Stimulated activated CD8-positive, alpha-beta memory T cell treated with anti-CD3 and anti-CD28 coated beads, Interleukin-2, amount 100 ng/mL, for 48 hours (primary cell): ENCODE results near the gene STEAP2.
"Not testable (repeated sequence)": the region's sequence is repeated elsewhere in the genome, so short reads cannot be mapped to it uniquely, and the experiment has no call there.

Experiments
- DNase-seq, 2 donors: peaks; one replicate each; pipeline ENCODE4 v3.0.0-alpha.2; 2020; ENCODE audit warnings: low read depth in 2 of 2

The STEAP2 gene

GRCh38 chr7:90211391-90212148 lies at the start of gene STEAP2:
STEAP2 (plus strand) TSS chr7:90211740; CDS start chr7:90225083, 13,343 bp downstream.
- DNase-seq = peak; percentile 13 to 28

- DNase-seq = no peak
These were observed 48.0 kb upstream of the STEAP2 start for GRCh38 chr7:90163534-90163933.

- no peak for DNase-seq
These were observed 45.8 kb upstream of the STEAP2 start for GRCh38 chr7:90165724-90166123.

- DNase-seq = no peak
These were observed 45.4 kb upstream of the STEAP2 start for GRCh38 chr7:90166153-90166552.

GRCh38 chr7:90167361-90167760 lies 44.2 kb upstream of the STEAP2 start:
- no peak for DNase-seq

- no peak for DNase-seq
These were observed 41.6 kb upstream of the STEAP2 start for GRCh38 chr7:90169891-90170290.

GRCh38 chr7:90172121-90172520 lies 39.4 kb upstream of the STEAP2 start:
- DNase-seq = no peak

- DNase-seq = no peak
These were observed 38.9 kb upstream of the STEAP2 start for GRCh38 chr7:90172624-90173023.

GRCh38 chr7:90173127-90173844 lies 38.3 kb upstream of the STEAP2 start:
- DNase-seq = no peak

- no peak for DNase-seq
These were observed 35.9 kb upstream of the STEAP2 start for GRCh38 chr7:90175667-90176066.

GRCh38 chr7:90176195-90176594 lies 35.3 kb upstream of the STEAP2 start:
- DNase-seq = no peak

- DNase-seq = no peak
These were observed 33.4 kb upstream of the STEAP2 start for GRCh38 chr7:90178166-90178565.

- no peak for DNase-seq
These were observed 32.8 kb upstream of the STEAP2 start for GRCh38 chr7:90178679-90179278.

GRCh38 chr7:90180011-90180585 lies 31.4 kb upstream of the STEAP2 start:
- DNase-seq = no peak

GRCh38 chr7:90180649-90181048 lies 30.9 kb upstream of the STEAP2 start:
- DNase-seq = no peak

- DNase-seq = no peak
These were observed 30.1 kb upstream of the STEAP2 start for GRCh38 chr7:90181485-90181884.

GRCh38 chr7:90186290-90186689 lies 25.2 kb upstream of the STEAP2 start:
- DNase-seq = not testable (repeated sequence)

- no peak for DNase-seq
These were observed 24.0 kb upstream of the STEAP2 start for GRCh38 chr7:90187507-90188050.

GRCh38 chr7:90188281-90188680 lies 23.3 kb upstream of the STEAP2 start:
- DNase-seq = no peak

GRCh38 chr7:90190995-90191394 lies 20.5 kb upstream of the STEAP2 start:
- DNase-seq = no peak

GRCh38 chr7:90191648-90192047 lies 19.9 kb upstream of the STEAP2 start:
- no peak for DNase-seq
